H1 (cell line): ENCODE data around the gene SYDE2. TPM values are rescaled to one million over a fixed set of nuclear protein-coding genes. Genes with fewer than 3 reads are reported as not detected.

Source experiments
- CTCF ChIA-PET: fragments of 300-600 bp; sonication (Branson Sonifier 250); formaldehyde crosslinking; loops from one replicate; lab custom pipeline; 2021; ENCODE audit not compliant: partially characterized antibody; lab: Charles Lee
- POLR2A ChIA-PET: fragments of 300-600 bp; sonication (Branson Sonifier 250); formaldehyde crosslinking; loops from one replicate; lab custom pipeline; 2021; ENCODE audit warnings: inconsistent platforms; ENCODE audit not compliant: partially characterized antibody; lab: Charles Lee
- DNase-seq, 2 experiments: peaks; one replicate each; pipeline versions ENCODE4 v3.0.0 to v3.0.0-alpha.2; 2010 to 2022; ENCODE audit warnings: low spot score in 2 of 2, low read depth in 1 of 2, mixed read lengths in 1 of 2
- FAIRE-seq: peaks from 2 replicates; lab custom pipeline; 2011; peaks lifted over from hg19 to GRCh38; lab: Jason Lieb, UNC
- H2AFZ ChIP-seq: 2 replicates; pipeline ENCODE4 v1.8.1; 2012; ENCODE audit warnings: low read length, inconsistent platforms
- H2AK5ac ChIP-seq: 2 replicates; pipeline ENCODE4 v1.6.1; 2013; ENCODE audit warnings: low read depth, low read length
- H2BK120ac ChIP-seq: replicated peaks from 2 replicates; pipeline ENCODE3; 2013; ENCODE audit warnings: low read depth, low read length, inconsistent platforms
- H2BK12ac ChIP-seq: 2 replicates; pipeline ENCODE4 v1.6.1; 2013; ENCODE audit warnings: low read depth, low read length
- H2BK15ac ChIP-seq: 2 replicates; pipeline ENCODE4 v1.6.1; 2013; ENCODE audit warnings: low read length
- H2BK20ac ChIP-seq: 2 replicates; pipeline ENCODE4 v1.6.1; 2013; ENCODE audit warnings: low read length
- H2BK5ac ChIP-seq: 2 replicates; pipeline ENCODE4 v1.6.1; 2013; ENCODE audit warnings: low read depth, low read length
- H3K14ac ChIP-seq: 2 replicates; pipeline ENCODE4 v1.6.1; 2013; ENCODE audit warnings: inconsistent platforms; ENCODE audit not compliant: insufficient read length
- H3K18ac ChIP-seq: 2 replicates; pipeline ENCODE4 v1.6.1; 2013; ENCODE audit warnings: low read length; ENCODE audit errors: extremely low read depth
- H3K23ac ChIP-seq: 2 replicates; pipeline ENCODE4 v1.6.1; 2013; ENCODE audit warnings: inconsistent platforms; ENCODE audit not compliant: insufficient read length
- H3K23me2 ChIP-seq: 2 replicates; pipeline ENCODE4 v1.6.1; 2013; ENCODE audit warnings: low read depth, low read length
- H3K27ac ChIP-seq: 2 replicates; pipeline ENCODE4 v1.6.1; 2011; ENCODE audit warnings: low read depth, low read length, inconsistent platforms
- H3K27me3 ChIP-seq, 4 experiments: replicated peaks in 1 of 4; 1 replicate in 1 of 4; 2 replicates in 3 of 4; pipeline versions ENCODE4 v1.6.1 to v1.8.1; 2011 to 2013; ENCODE audit warnings: low read length in 3 of 4, mild to moderate bottlenecking in 3 of 4, inconsistent platforms in 2 of 4, mixed read lengths in 2 of 4, moderate library complexity in 1 of 4; ENCODE audit not compliant: control insufficient read depth in 3 of 4, insufficient read depth in 3 of 4; ENCODE audit errors: extremely low read depth in 1 of 4
- H3K36me3 ChIP-seq, 4 experiments: 2 replicates each; pipeline versions ENCODE4 v1.6.1 to v1.8.1; 2011 to 2013; ENCODE audit warnings: mild to moderate bottlenecking in 4 of 4, low read length in 3 of 4, moderate library complexity in 2 of 4, control low read depth in 1 of 4, inconsistent platforms in 1 of 4; ENCODE audit not compliant: insufficient read depth in 4 of 4, control insufficient read depth in 2 of 4
- H3K4ac ChIP-seq: replicated peaks from 2 replicates; pipeline ENCODE3; 2013; ENCODE audit warnings: low read length, low read depth, mixed read lengths, inconsistent platforms; ENCODE audit not compliant: insufficient read length
- H3K4me1 ChIP-seq, 4 experiments: replicated peaks in 1 of 4; 1 replicate in 1 of 4; 2 replicates in 3 of 4; pipeline versions ENCODE4 v1.6.1 to v1.8.1; 2011 to 2013; ENCODE audit warnings: low read length in 3 of 4, inconsistent platforms in 2 of 4, mixed read lengths in 1 of 4; ENCODE audit not compliant: insufficient read depth in 4 of 4, control insufficient read depth in 3 of 4
- H3K4me2 ChIP-seq, 2 experiments: 2 replicates each; pipeline versions ENCODE4 v1.6.1 to v1.8.1; 2011 to 2013; ENCODE audit warnings: low read depth in 2 of 2, low read length in 2 of 2, control low read depth in 1 of 2, inconsistent platforms in 1 of 2, mild to moderate bottlenecking in 1 of 2; ENCODE audit not compliant: insufficient read depth in 1 of 2
- H3K4me3 ChIP-seq, 4 experiments: fragments of 200-600, 300-600 bp in 1 of 4; sonication (generic), shearing (Covaris generic), sonication (Bioruptor Twin) in 1 of 4; 2 replicates each; pipeline versions ENCODE4 v1.5.1 to v1.8.1; 2011 to 2016; ENCODE audit warnings: low read length in 4 of 4, low read depth in 3 of 4, control low read depth in 2 of 4, inconsistent platforms in 2 of 4, mild to moderate bottlenecking in 2 of 4, mixed read lengths in 1 of 4, moderate library complexity in 1 of 4; ENCODE audit not compliant: insufficient read depth in 2 of 4; ENCODE audit errors: extremely low read depth in 1 of 4
- H3K56ac ChIP-seq: replicated peaks from 2 replicates; pipeline ENCODE3; 2013; ENCODE audit warnings: low read depth, mild to moderate bottlenecking, mixed read lengths, low read length, inconsistent platforms; ENCODE audit not compliant: insufficient read length
- H3K79me1 ChIP-seq: 2 replicates; pipeline ENCODE4 v1.6.1; 2013; ENCODE audit warnings: low read depth, low read length, control low read depth
- H3K79me2 ChIP-seq, 2 experiments: 2 replicates each; pipeline versions ENCODE4 v1.6.1 to v1.8.1; 2012 to 2013; ENCODE audit warnings: low read length in 2 of 2, mild to moderate bottlenecking in 2 of 2, inconsistent platforms in 1 of 2; ENCODE audit not compliant: insufficient read depth in 2 of 2, control insufficient read depth in 1 of 2
- H3K9ac ChIP-seq, 4 experiments: replicated peaks in 1 of 4; 1 replicate in 1 of 4; 2 replicates in 3 of 4; pipeline versions ENCODE4 v1.6.1 to v1.8.1; 2011 to 2013; ENCODE audit warnings: low read depth in 3 of 4, low read length in 3 of 4, control low read depth in 2 of 4, mild to moderate bottlenecking in 2 of 4, moderate library complexity in 2 of 4, inconsistent platforms in 1 of 4; ENCODE audit errors: extremely low read depth in 1 of 4
- H3K9me3 ChIP-seq, 2 experiments: 2 replicates each; pipeline versions ENCODE4 v1.6.1 to v1.8.1; 2012 to 2013; ENCODE audit warnings: mild to moderate bottlenecking in 2 of 2, moderate library complexity in 2 of 2, control low read depth in 1 of 2, inconsistent platforms in 1 of 2, low read depth in 1 of 2, low read length in 1 of 2, mixed read lengths in 1 of 2; ENCODE audit not compliant: insufficient read depth in 2 of 2
- H4K20me1 ChIP-seq, 2 experiments: replicated peaks in 1 of 2; 2 replicates each; pipeline versions ENCODE3 to v1.8.1; 2011 to 2013; ENCODE audit warnings: inconsistent platforms in 2 of 2, low read length in 2 of 2, mild to moderate bottlenecking in 1 of 2; ENCODE audit not compliant: insufficient read depth in 2 of 2, control insufficient read depth in 1 of 2
- H4K5ac ChIP-seq: 2 replicates; pipeline ENCODE4 v1.6.1; 2013; ENCODE audit warnings: low read length, low read depth, mixed read lengths, inconsistent platforms; ENCODE audit not compliant: insufficient read length
- H4K8ac ChIP-seq: 2 replicates; pipeline ENCODE4 v1.8.0; 2013; ENCODE audit warnings: mild to moderate bottlenecking, moderate library complexity, low read length, inconsistent platforms; ENCODE audit not compliant: insufficient read depth; ENCODE audit errors: extremely low read depth
- H4K91ac ChIP-seq: replicated peaks from 2 replicates; pipeline ENCODE3; 2013; ENCODE audit warnings: low read length, mixed read lengths, inconsistent platforms; ENCODE audit not compliant: insufficient read length
- KDM5A ChIP-seq: fragments of 200-600 bp; IDR thresholded peaks from 2 replicates; pipeline ENCODE4 v1.7.1; 2012; ENCODE audit warnings: mild to moderate bottlenecking, low read length, inconsistent platforms, mixed read lengths
- polyA plus RNA-seq, 7 experiments: library from polyadenylated mRNA; depleted of rRNA in 3 of 7; stranded (reverse) in 5 of 7; unstranded in 2 of 7; fragments of >200 nt in 5 of 7; fragments of 200-250 nt in 2 of 7; gene quantifications; 1 replicate in 5 of 7; 2 replicates in 1 of 7; 4 replicates in 1 of 7; pipeline versions ENCODE4 v1.2.1 to v1.2.3, GENCODE V29; 2011 to 2013; ENCODE audit warnings: missing spikeins in 2 of 7, mixed read lengths in 2 of 7
- total RNA-seq: library from RNA; stranded (reverse); fragmentation: NEBNext Ultra II Directional; extraction: Animal tissue kit (Norgen Biotek cat#: 25700); gene quantifications from 2 replicates; pipeline ENCODE4 v1.2.1, GENCODE V29; 2021

Gene SYDE2
- total and polyA plus RNA-seq, 2 of the 8 experiments (the other 6 are each of a cell fraction or from before 2014, with no cell fraction given), result 1.6 to 14.6 TPM

- Histone ChIP-seq H2BK12ac (no peak overlapping the region), H4K91ac (no peak overlapping the region), H2BK120ac (no peak overlapping the region), H3K4me3 (no peak overlapping the region), H3K4me1 (no peaks in the 10 kb centered on the region), H3K23ac (no peak overlapping the region), H2BK5ac (no peak overlapping the region), H2AK5ac (no peak overlapping the region), H3K14ac (no peak overlapping the region), H3K27me3 (no peaks in the 10 kb centered on the region), H3K36me3 (no peaks in the 10 kb centered on the region), H3K23me2 (no peaks in the 10 kb centered on the region), H2AFZ (no peak overlapping the region), H3K79me1 (no peaks in the 10 kb centered on the region), H3K9ac (no peak overlapping the region), H4K8ac (no peak overlapping the region), H3K27ac (no peak overlapping the region), H3K4ac (no peak overlapping the region), H3K18ac (no peak overlapping the region), H3K9me3 (no peaks in the 10 kb centered on the region), H3K56ac (no peak overlapping the region), H3K79me2 (no peaks in the 10 kb centered on the region), H4K20me1 (no peaks in the 10 kb centered on the region), H4K5ac (no peak overlapping the region), H3K4me2 (no peak overlapping the region), H2BK15ac (no peak overlapping the region), H2BK20ac (no peak overlapping the region)
- CTCF ChIA-PET, result interaction anchor here (0.6 to 1.2 kb wide), 4 partner anchors 124 to 952 kb away, joined by 3 to 4 read pairs (median 3); no protein-coding TSS in a partner anchor
- POLR2A ChIA-PET, result no interaction called here
- DNase-seq (no peak), FAIRE-seq (no peak)
- no peak for TF ChIP-seq KDM5A
These were observed 84.0 kb downstream of the SYDE2 start for GRCh38 chr1:85116856-85117255.
